GM21717 (cell line): ENCODE results near the gene SMIM43.
"Not testable (repeated sequence)": the region's sequence is repeated elsewhere in the genome, so short reads cannot be mapped to it uniquely, and the experiment has no call there.

ENCODE experiments used
- ATAC-seq: cut with Tn5 transposase; IDR thresholded peaks from one replicate; pipeline ENCODE4 v1.9.1; 2021; ENCODE audit warnings: mild to moderate bottlenecking, moderate library complexity; ENCODE audit not compliant: unreplicated experiment

SMIM43 gene

DNA sequence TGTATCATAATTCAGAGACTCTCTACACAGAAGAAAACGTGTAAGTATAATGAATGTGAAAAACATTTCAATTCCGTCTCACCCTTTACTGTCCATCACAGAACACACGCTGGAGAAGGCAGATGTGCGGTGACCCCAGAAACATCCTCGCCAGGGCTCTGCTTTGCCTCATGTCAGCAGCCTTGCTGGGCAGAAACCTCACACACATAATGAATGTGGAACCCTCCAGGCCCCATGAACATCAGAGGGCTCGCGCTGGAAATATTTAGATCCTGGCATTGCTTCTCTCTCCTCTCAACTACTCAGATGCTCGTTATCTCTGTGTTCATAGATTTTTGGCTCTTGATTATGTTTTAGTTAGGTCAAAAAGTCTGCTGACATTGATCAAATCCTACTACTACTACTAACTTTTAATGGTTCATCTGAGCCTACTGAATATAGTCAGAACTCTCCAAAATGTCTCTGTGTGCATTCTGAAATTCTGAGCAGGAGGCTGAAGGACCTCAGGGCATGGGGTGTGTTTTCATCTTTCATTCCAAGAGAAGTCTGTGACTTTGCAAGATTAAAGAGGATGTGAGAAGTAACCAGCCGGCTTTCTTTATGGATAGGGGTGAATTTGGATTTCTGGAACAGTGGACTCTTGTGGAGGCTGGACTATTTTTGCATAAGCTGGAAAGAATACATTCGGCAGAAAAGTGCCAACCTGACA is 27.0 kb downstream of the SMIM43 start:
- ATAC-seq = no peak

DNA sequence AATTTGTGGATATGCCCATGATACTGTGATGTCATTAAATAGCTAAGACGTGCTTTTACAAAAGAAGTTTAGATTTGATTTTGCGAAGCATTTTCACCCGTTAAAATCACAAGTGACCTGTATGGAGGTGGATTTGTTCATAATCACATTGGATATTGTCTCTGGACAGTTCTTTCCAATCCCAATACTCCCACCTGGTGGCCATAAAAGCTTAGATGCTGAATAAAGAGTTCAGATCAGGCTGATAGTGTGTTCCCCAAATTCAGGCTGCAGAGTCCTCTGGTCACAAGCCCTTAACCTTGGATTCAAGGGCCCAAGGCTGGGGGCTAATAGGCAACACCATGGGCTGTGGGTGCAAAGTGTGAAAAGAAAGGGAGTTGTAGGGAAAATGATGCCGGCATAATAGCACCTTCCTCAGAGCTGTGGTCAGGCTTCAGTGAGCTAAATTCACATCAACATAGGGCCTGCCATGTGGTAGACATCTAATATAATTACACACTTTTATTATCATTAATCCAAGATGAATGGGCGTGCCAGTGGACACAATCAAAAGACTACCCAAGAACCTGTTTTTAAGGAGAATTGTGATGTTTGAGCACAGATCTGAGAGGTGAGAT is 28.1 kb downstream of the SMIM43 start:
- no peak for ATAC-seq

DNA sequence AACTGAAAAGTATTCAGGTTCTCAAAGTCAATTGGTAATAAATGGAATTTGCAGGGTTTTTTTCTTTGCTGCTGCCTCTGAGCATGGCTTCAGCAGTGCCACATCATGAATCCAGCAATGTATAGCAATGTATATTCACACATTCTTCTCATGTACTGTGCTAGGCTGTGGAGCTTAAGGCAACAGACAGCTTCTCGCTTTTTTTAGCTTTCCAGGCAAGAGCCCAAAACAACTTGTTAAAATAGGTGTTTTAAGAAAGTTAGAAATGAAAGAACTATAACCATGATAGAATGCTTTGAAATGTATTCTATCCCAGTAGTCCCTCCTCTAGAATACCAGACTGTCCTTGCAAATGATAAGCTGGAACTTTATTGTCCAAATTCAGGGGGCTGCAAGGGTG is 30.4 kb downstream of the SMIM43 start:
- no peak for ATAC-seq

DNA sequence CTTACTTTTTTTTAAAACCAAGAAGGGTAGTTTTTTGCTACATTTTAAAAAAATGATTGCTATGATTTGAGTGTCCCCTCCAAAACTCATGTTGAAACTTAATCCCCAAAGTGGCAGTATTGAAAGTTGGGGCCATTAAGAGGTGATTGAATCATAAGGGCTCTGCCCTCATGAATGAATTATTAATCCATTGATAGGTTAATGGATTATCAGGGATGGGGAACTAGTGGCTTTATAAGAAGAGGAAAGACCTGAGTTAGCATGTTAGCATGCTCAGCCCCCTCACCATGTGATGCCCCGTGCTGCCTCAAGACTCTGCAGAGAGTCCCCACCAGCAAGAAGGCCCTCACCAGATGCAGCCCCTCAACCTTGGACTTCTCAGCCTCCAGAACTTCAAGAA is 31.0 kb downstream of the SMIM43 start:
- no peak for ATAC-seq

DNA sequence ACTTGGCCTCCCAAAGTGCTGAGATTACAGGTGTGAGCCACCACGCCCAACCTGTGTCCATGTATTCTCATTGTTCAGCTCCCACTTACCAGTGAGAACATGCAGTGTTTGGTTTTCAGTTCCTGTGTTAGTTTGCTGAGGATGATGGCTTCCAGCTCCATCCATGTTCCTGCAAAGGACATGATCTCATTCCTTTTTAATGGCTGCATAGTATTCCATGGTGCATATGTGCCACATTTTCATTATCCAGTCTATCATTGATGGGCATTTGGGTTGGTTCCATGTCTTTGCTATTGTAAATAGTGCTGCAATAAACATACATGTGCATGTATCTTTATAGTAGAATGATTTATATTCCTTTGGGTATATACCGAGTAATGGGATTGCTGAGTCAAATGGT is 35.2 kb downstream of the SMIM43 start:
- ATAC-seq = not testable (repeated sequence)

DNA sequence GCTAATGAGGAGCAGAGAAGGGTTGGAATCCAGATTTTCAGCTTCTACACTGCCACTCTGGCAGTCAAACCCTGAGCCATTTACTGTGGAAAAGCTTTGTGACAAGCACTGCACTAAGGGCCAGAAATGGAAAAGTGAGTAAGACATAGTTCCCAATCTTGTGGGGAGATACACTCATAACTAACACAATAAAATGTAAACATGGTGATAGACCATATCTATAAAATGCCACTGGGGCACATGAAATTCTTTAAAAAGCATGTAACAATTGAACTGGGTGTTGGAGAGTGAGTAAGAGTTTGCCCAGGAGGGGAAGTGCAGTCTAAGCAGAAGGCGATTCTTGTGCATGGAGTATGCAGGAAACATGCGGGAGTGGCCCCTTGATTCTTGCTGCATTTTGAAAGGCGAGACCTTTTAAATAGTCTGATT is 36.2 kb downstream of the SMIM43 start:
- ATAC-seq = no peak

DNA sequence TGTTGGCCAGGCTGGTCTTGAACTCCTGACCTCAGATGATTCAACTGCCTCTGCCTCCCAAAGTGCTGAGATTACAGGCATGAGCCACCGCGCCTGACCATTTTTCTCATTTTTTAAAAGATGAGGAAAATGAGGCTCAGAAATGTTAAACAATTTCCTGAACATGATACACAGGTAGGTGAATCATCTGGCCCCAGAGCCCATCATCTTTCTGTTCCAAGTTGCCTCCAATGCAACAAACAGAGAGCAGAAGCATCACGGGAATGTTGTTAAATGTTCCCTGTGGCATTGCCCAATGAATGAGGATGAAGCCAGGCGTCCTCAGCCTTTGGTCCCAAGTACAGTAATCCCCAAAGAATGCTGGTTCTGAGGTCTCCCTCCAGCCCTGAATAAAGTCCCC is 36.9 kb downstream of the SMIM43 start:
- ATAC-seq = no peak

DNA sequence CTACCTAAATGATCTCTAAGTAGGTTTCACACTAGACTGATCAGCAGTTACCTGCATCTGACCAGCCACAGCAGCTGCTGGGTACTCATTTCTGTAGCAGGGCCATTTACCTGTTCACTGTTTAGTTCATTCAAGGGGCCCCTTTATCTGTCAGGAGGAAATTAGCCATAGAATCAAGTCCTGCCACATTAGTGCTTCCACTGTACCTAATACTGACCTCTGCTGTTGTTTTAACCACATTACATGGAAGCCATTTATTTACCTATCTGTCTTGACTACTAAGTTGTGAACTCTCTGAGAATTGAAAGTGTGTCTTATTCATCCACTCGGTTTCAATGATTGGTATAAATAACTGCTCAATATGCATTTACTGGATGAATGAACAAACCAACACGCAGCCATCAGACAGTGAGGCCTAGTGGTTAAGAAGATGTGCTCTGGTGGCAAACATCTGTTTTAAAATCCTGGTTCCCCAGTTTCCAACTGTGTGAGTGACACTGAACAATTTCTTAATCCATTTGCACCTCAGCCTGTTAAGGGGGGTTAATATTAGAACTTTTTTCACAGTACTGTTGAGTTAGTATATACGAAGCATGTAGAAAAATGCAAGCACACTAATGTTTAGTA is 38.2 kb downstream of the SMIM43 start:
- peak; percentile 96 for ATAC-seq

DNA sequence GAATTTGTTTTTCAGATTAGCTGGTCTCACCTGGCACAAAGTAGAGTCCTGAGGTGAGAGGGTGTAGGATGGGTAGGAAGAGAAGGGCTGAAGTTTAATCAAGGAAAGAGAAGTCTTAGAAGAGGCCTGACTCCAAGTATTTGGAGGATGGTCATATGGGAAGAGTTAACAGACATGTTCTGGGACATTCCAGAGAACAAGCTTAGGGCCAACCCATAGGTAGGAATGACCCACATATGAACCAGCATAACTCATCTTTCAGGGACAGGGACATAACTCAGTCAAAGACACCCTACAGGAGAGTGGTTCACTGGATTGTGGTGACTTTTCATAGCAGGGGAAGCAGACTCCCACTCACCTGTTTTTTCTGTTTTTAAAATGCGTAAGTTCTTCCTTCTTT is 40.3 kb downstream of the SMIM43 start:
- no peak for ATAC-seq

DNA sequence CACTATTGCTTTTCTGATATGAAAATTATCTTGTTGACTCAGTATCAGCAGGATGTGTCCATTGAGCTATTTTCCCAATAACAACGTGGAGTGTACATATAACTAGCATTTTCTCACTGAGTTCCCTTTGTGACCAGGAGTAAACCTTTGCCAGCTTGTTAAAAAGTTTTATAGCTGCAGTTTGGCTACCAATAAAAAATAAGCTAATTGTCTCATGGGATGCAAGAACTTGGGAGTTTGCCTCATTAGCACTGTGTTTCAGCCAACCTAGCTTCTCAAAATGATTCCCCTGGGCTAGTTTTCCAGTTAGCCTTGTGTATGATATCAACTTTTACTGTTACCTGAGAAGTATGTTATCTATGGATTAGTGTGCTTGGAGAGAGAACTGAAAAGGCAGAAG is 43.3 kb downstream of the SMIM43 start:
- no peak for ATAC-seq

DNA sequence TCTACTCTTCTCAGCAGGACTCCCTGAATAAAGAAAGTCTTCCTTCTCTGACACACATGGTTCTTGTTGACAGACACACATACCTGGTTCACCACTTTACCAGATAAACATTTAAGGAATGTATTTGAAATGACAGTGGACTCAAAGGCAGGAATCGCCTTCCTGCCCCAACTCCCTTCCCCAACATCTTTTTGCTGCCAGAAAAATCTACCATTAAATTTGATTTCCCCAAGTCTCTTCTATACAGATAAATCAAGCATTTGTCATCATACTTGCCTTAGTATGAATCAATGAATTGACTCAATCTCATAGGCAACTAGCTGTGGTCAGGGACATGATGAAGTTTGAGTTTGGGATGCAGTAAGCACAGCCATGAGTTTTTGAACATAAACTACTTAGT is 44.9 kb downstream of the SMIM43 start:
- no peak for ATAC-seq

DNA sequence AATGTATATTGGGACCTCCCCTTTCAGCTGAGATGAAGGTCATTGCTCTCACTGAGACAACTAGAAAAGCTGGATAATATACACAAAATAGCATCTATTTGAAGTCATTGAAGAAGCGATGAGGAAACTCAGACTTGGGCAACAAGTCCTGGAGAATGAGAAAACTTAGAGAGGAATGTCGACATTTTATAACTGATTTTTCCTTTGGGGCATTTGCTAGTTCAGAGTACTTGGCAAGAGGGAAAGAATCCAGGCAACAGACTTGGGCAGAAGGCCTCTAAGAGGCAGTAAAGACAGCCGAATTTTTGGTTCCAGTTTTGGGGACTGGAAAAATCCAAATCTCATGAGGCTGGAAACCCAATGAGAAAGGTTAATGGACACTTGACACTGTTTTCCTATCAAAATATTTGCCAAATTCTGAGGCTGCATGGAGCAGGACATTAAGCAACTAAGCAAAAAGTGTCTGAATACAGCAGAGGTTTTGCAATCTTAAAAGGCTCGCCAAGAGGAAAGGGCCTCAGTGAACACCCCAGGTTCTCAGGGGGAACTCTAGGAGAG is 47.2 kb downstream of the SMIM43 start:
- ATAC-seq = no peak

DNA sequence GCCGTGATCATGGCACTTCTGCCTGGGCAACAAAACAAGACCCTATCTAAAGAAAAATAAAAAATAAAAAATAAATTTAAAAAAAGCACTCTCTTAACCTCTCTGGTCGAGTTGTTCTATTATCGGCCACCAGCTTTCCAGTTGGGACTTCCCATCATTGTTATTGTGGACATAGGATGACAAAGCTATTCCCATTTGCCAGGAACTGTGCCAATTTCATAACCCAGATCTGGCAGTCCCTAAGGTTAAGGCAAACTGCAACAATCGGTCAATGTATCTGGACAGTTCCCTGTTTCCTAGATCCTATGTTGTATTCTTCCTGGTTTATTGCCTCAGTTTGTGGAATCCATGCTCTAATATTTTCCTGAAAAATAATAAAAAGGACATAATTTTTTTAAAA is 50.4 kb downstream of the SMIM43 start:
- ATAC-seq = no peak

DNA sequence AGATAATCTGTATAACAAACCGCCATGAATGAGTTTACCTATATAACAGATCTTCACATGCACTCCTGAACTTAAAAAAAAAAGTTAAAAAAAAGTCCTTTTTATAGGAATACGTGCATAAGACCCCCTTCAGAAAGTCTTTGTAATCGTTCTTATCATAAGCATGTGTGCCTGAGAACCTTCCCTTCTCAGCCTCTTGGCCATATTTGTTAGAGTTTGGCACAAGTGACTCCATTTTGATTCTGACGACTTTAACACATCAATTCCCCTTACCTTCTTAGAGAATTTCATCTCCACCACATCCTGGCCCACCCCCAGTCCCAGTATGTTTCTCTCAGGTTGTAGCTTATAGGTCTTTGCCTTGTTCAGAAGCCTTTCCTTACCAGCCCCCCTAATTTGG is 52.2 kb downstream of the SMIM43 start:
- ATAC-seq = no peak

DNA sequence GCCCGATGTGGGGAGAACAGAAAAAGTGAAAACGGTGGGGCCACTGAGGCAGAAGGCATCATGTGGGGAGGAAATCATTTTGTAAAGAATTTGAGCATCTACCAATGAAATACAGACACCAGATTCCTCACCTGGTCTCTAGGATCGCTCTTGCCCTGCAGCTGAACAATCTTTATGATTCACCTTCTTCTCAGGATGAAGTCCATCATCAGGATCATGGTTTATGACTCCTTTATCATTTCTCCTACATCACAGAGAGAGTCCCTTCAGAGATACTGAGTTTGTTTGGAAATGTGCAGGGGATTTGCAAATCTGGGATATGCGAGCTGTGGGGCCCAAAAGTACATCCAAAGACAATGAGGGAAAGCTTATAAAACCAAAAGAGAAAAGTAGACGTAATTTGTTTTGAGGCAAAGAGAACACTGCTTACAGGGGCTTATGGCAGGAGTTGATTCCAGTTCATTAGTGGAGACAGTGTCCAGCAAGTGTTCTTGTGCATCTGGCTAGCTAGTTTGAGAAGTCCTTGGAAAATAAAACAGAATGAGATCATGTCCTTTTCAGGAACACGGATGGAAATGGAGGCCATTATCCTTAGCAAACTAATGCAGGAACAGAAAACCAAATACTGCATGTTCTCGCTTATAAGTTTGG is 52.8 kb downstream of the SMIM43 start:
- no peak for ATAC-seq

DNA sequence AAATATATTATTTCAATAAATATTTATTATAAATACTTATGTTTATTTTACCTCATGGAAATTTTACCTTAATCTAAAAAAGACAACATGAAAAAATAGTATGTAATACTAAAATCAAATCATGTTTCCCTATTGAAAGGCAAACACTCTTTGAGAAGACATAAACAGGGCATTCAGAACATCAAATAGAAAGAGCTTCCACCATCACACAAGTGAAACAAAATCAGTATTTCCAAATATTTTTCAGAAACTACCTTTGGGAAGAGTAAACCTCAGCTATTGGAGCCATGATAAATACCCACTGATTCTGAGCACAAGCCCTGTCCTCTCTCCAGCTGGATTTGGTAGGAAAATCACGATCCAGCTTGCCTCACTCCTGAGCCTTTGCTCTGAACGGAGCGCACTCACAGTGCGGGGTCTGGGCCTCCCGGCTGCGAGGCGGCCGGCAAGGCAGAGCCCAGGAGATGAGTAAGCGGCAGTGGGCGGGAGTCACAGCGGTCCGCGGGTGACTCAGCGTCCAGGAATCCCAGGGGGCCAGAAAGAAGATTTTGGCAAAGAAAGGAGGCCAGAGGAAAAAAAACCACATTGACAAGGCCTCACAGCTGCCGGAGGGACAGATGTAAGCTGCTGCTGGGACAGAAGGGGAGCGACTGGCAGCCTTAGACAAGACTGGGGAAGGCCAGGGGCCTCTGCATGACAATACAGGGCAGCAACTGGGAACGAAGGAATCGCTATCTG is 53.5 kb downstream of the SMIM43 start:
- peak; percentile 89 for ATAC-seq

DNA sequence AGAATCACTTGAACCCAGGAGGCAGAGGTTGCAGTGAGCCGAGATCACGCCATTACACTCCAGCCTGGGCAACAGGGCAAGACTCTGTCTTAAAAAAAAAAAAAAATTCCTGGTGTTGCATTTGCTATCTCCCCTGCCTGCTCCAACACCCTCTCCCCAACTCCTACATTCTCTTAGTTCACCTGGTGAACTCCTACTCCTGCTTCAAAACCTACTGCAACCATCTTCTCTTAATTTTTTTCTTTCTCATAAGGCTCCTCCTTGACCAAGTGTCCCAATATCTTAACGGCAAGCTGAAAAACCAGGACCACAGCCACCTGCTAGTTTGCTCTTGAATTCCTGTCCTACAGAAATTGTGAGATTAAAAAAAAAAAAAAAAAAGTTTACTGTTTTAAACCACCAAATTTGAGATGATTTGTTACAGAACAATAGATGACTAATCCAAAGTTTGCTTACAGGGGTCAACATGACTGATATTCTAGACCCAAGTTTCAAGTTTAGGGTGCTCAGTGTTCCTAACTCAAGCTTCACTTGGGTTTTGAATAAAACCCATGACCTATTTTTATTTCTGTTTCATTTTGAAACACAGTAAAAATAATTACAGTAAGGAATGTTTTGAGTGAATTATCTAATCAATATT is 55.1 kb downstream of the SMIM43 start:
- ATAC-seq = no peak
